Myocyte (in vitro differentiated cells): ENCODE data around the gene TVP23A. TPM values are rescaled to one million over a fixed set of nuclear protein-coding genes. Genes with fewer than 3 reads are reported as not detected.
"Not testable (repeated sequence)": the region's sequence is repeated elsewhere in the genome, so short reads cannot be mapped to it uniquely, and the experiment has no call there.

Experiments
- DNase-seq: peaks from one replicate; pipeline ENCODE4 v3.0.0-alpha.2; 2012; ENCODE audit warnings: low read depth
- total RNA-seq: library from RNA; depleted of rRNA; stranded (reverse); fragments of >200 nt; gene quantifications from 2 replicates; pipeline ENCODE4 v1.2.3, GENCODE V29; 2014

The TVP23A gene
- total RNA-seq, 1 donor from 2014 or later = not detected

DNA sequence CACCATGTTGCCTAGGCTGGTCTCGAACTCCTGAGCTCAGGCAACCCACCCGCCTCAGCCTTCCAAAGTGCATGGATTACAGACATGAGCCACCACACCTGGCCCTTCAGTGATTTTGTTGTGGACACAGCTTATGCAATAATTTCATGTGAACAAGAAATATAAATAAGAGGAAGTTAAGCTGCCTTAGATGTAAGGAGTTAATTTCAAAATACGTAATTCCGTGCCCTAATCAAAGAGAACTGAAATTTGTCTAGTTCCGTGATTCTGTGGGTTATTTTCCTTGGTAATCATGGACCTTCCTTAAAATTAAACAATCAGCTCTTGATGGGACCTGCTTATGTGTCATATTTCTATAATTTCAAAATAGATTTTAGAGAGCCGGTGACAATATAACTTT lies 11.9 kb downstream of the TVP23A start:
- DNase-seq = no peak

DNA sequence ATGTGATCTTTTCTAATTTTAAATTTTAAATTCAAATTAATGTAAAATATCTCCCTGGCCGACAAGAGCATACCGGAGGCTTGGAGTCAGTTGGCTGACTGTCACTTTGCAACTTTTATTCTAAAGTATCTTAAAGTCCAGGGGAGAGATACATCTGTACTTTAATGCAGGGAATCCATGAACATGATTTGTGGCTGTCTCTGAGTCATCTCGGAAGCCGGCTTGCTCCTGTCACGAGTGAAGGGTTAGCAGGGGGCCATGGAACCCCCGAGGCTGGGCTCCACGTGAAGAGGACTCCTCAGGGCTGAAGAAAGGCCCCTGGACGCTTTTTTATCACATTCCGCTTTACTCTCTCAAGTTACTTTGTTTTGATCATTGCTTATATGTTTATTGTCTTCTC lies 13.3 kb downstream of the TVP23A start:
- no peak for DNase-seq

DNA sequence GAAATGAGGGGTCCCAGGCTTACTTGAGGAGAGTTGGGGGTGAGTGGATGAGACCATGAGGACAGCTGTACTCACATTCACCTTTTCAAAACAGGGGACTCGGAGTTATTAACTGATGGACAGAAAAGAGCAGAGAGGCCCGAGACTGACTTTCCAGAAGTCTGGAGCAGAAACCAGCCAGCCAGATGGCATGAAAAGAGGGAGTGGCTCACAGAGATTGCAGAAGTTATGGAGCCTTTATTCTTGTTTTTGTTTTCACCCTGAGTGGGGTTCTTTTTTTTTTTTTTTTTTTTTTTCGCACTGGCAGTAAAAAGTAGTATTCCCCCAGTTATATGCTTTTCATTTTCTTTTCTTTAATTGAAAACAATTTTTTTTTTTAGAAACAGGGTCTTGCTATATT lies 18.9 kb downstream of the TVP23A start:
- no peak for DNase-seq

DNA sequence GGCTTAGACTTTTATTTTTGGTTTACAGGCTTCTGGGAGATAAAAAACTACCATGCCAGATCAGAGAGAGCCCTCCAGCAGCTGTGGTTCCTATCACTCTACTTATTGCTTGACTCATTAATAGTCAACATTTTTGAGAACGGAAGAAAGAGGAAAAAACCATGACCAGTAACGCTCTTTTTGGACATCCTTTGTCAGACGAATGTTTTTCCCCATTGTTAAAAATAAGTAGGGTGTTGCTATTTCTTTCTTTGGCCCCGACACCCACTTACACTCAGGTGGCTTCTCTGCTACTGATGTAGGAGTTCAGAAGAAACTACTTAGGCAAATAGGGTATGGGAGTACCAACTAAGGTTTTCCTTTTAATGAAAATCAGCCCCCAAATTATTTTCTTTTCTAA lies 27.5 kb downstream of the TVP23A start:
- no peak for DNase-seq

DNA sequence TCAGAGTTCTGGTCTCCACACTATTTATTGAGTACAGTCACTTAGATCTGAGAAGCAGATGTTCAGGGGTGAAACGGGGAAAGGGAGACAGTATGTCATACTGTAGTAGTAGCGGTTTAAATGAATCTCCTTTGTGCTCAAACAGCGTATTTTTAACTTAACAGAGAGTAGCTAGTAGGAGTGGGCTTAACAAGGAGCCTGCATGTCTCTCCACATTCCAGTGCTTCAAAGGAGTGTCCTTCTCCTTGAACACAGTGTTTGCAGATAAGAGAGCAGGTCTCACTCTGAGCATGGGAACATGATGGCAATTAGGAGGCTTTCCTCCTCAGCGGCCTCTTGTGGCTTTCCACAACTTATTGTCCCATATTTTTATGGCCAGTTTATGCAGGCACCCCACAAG lies 30.0 kb downstream of the TVP23A start:
- DNase-seq = not testable (repeated sequence)

DNA sequence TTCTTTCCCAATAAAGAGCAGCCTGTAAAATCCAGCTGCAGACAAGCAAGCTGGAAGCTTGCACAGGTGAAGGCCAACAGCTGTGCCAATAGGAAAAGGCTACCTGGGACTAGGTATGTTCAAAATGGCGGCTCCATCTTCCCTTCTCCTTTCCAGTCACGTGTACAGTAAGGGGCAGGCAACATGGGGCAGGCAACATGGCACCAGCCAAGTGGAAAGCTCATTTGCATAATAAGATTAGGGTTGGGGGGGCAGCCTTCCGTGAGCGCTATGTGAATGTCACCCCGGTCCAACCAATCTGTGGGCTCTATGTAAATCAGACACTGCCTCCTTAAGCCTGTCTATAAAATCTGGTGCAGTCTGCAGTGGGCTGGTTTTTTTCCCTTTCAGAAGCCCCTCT lies 31.3 kb downstream of the TVP23A start:
- no peak for DNase-seq

DNA sequence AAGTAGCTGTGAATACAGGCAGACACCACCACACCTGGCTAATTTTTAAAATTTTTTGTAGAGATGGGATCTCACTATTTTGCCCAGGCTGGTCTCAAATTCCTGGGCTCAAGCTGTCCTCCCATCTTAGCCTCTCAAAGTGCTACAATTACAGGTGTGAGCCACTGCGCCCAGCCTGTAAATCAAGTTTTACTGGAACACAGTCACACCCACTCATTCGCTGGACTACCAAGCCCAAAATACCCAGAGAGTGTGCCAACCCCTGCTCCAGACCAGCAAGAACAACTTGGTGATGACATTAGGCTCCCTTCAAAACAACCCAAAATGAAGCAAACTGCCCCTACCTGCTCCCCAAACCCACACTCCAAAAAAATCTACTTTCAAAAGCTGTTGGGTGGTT lies 36.0 kb downstream of the TVP23A start:
- no peak for DNase-seq

DNA sequence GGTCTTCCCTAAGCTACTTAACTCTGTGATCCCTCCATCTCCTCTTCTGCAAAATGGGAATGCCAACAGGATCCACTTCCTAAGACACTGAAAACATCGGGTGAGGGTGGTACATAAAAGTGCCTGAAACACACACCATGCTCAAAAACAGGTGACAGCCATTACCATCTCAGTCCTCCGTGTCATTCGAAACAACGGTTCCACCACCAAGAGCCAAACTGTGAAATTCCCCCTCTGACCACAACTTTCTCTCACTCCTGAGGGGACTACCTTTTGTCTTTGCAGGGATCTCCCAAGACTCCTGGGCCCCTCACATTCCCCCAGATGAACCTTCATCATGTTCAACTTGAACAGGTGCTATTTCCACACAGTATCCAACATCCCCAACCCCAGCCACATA lies 38.0 kb downstream of the TVP23A start:
- DNase-seq = no peak

DNA sequence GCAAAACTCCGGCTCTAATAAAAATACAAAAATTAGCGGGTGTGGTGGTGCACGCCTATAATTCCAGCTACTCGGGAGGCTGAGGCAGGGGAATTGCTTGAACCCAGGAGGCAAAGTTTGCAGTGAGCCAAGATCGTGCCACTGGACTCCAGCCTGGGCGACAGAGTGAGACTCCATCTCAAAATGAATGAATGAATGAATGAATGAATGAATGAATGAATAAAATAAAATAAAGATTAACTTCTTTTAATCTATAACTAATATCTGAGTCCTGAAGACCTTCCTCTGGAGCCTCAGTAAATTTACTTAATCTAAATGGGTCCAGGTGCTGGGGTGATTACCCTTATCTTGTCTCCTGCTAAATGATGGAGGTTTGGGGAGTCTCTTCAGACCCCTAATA lies 38.7 kb downstream of the TVP23A start:
- not testable (repeated sequence) for DNase-seq

DNA sequence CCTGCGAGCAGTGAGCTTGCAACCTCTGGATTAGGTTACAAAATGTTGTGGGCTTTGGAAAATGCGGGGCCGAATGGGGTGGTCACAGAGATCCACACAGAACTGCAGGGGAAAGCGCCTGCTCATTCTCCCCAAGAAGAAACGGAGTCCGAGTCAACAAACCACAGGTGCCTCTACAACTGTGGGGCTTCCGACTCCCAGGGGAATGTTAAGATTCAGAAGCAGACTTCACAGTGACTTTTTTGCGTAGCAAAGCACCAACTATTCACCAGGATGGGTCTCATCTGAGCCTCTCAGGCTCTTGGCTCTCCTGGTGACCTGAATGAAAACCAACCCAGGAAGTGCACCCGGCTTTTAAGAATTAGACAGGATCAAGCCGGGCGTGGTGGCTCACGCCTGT lies 41.2 kb downstream of the TVP23A start:
- no peak for DNase-seq

DNA sequence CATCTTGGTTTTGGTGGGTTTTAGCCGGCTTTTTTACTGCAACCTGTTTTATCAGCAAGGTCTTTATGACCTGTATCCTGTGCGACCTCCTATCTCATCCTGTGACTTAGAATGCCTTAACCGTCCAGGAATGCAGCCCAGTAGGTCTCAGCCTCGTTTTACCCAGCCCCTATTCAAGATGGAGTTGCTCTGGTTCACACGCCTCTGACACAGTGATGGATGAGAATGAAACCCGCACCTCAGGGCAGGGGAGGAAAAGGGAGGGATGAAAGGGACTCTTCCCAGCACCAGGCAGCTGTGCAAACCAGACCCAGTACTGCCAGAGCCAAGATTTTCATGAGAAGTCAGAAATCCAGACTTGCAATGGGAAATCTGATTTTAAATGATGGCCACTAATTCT lies 41.7 kb downstream of the TVP23A start:
- DNase-seq = not testable (repeated sequence)

DNA sequence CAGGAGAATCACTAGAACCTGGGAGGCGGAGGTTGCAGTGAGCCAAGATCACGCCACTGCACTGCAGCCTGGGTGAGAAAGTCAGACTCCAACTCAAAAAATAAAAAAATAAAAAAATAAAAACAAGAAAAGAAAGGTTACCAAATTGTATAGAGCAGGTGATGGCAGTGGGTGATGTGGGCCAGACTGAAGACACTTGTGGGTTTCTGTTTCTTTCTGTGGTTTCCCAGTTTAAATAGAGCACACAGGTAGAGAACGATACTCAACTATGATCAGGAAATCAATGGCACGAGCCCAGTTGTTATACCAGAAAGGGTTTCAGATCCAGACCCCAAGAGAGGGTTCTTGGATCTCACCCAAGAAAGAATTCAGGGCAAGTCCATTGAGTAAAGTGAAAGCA lies 42.3 kb downstream of the TVP23A start:
- no peak for DNase-seq

DNA sequence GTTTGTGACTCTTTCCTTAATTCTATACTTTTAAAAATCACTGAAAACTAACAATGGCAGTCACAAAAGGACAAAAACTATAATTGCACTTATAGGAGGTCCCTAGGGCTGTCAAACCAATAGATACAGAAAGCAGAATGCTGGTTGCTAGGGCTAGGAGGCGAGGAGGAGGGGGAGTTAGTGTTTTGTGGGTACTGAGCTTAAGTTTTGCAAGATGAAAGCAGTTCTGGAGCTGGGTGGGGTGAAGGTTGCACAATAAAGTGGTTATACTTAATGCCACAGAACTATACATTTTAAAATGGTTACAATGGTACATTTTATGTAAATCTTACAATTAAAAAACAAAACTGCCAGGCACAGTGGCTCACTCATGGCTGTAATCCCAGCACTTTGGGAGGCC lies 47.7 kb downstream of the TVP23A start:
- DNase-seq = no peak

DNA sequence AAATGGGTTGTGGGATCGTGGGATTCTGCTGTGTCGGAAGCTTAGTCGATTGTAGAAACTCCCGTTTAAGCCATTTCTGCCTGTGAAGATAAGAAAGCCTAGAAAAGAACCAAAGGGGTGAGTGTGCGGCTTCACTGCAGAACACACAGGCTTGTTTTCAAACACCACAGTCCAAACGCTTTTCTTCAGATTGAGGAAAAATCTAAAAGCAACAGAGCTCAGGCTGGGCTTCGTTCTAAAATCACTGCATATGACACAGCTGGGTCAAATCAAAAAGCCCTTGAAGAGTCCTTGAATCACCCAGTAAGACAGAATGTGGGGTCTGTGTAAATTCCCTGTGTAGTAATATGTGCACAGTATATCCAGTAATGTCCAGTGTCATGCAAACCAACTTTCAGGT lies 49.2 kb downstream of the TVP23A start:
- no peak for DNase-seq

DNA sequence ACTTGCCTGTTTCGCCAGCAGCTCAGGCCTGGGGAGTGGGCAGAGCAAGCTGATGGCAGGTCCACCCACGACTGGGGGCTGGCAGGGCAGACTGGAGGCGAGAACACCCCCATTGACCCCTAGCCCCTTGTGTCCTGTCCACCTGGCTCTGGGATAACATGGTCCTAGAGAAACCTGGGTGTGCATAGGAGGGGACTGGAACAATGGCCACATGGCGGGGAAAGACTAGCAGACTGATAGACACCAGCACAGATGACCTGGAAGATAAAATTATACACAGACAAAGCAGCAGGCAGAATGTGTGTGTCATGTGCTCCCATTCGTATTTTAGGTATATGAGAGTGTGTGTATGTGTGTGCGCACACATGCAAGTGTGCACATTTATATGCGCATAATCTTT lies 51.5 kb downstream of the TVP23A start:
- no peak for DNase-seq

DNA sequence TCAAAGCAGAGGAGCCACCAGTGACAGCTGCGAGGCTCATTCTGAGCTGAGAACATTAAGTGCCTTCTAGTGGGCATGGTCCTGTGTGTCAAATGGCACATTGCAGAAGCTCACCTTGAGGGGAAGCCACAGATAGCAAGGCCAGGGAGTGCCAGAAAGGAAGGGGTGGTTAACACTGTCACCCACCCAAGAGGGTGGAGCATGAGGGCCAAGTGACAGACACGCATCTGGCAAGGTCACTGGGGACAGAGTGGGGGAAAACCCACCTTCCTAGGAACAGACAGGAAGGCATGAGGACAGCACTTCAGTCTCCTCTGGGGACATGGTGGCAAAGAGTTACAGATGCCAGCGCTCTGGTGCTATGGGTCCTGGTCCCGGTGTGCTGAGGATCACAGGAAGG lies 52.8 kb downstream of the TVP23A start:
- DNase-seq = no peak

DNA sequence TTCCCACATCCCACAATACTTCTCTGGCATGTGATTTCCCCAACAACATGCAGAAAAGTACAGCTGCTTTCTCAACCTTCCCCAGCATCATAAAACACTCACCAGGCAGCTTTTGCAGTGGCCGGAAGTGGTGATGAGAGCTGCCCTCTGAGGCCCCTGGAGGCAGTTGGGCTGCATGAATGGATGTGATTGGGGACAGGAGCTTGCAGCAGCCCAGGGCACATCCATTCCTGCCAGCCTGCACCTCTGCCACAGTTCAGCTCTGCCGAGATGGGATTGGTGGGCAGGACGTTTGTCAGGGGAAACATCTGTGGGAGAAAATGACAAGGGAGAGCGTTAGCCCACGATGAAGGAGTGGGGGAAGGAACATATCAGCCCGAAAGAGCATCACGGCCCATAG lies 55.1 kb downstream of the TVP23A start:
- DNase-seq = no peak

DNA sequence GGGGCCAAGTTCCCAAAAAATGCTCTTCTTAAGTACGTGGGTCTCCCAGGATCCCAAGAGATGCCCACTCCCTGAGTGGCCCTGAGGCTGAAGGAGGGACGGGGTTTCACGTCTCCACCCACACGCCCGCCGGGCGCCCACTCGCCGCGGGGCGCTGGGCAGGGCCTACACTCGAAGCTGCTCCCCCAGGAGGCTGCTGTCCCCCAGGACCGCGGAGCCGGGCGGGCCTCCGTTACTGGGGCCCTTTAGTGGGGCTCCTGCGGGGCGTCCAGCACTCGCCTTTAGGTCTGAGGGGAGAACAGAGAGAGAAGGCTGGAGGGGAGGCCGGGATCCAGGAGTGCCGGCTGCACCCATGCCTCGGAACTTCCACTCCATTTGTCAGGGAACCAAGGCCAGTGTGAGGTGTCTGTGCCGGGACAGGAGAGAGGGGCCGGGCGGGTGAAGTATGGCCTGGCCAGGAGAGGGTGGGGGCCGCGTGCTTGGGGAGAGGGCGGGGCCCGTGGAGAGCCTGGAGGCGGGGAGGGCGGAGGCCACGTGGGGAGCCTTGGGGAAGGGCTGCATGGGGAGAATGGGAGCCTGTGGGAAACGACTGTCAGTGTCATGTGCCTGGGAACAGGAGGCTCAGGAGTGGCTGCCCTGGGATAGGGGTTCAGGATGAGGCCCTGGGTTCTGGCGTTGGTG lies 56.1 kb downstream of the TVP23A start:
- no peak for DNase-seq

DNA sequence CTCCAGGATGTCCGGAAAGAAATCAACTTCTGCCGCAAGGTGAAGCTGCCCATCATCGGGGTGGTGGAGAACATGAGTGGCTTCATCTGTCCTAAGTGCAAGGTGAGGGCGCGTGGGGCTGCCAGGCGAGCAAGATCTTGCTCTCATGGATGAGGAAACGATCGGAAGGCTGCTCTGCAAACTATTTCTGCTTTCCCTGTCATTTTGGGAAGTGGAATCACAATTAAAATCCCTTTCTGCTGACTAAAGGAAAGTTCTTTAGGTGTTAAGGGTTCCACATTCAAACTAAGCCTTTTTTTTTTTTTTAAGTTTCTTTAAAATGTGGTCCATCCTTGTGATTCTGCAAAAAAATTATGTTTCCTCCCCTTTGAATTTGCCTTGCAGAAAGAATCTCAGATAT lies 57.2 kb downstream of the TVP23A start:
- DNase-seq = no peak

DNA sequence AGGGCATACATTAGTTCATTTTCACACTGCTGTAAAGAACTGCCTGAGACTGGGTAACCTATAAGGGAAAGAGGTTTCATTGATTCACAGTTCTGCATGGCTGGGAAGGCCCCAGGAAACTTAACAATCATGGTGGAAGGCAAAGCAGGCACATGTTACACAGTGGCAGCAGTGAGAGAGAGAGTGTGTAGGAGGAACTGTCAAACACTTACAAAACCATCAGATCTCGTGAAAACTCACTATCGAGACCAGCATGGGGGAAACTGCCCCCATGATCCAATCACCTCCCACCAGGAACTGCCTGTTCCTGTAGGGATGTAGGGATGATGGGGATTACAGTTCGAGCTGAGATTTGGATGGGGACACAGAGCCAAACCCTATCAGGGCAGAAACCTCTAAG lies 57.7 kb downstream of the TVP23A start:
- DNase-seq = no peak

DNA sequence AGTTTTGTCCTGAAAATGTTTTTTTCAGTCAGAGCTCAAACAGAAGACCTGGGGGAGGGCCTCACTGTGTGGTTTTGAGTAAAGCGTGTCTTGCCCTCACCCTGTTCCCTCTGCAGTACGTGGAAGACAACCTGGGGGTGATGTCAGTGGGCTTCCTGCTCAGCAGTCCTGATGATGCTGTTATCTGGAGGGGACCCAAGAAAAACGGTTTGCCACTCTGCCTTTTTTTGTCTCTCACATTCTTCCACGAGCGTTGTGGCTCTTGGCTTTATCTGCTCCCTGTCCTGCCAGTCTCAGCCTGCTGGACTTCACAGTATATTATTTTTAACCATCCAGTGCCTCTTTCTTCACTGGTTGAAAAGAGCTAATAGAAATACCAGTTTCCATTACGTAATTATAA lies 62.0 kb downstream of the TVP23A start:
- DNase-seq = no peak

DNA sequence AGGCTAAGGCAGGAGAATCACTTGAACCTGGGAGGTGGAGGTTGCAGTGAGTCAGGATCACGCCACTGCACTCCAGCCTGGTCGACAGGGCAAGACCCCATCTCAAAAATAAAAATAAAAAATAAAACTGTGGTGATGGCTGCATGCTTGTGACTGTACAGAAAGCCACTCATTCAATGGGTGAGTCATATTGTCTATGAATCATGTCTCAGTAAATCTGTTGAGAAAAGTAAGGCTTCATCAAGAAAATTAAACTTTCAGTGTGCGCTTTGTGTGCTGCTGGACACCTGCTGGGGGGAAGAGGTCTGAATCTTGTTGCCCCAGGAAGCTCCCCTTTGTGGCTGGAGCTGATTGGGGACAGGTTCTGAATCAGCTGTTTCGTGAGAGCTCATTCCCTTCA lies 63.7 kb downstream of the TVP23A start:
- no peak for DNase-seq

DNA sequence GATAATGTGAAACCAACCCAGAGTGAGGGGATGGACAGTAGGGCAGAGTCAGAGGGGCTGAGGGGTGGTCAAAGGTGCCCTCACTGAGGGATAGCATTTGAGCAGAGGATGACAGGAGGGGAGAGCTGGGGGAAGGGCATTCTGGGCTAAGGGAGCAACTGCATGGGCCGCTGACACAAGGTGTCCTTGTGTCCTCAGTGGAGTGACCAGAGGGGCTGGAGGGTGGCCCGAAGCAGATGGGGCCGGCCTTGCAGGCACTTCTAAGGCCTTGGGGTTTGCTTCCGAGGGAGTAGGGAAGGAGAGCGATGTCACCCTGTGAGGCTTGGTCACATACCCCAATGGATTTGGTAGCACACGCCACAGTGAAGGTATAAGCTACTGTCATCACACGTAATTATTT lies 64.9 kb downstream of the TVP23A start:
- no peak for DNase-seq
